Measurements from ENCODE around the gene JAK1.

Gene JAK1

GRCh38 chr1:64838486-64838885, 127.9 kb downstream of the JAK1 start:
- in situ Hi-C loops (cut with MboI; ENCODE audit: low sequenced_read_pairs, unreplicated experiment): no loop called here
- DNase-seq (ENCODE audit: low spot score): no peak
- TF ChIP-seq CTCF (IDR thresholded peaks at IDR 0.05; ENCODE audit: borderline replicate concordance, control extremely low read depth, extremely low read depth, insufficient read depth, missing control alignments): no peak

GRCh38 chr1:64836802-64837201, 129.5 kb downstream of the JAK1 start:
- in situ Hi-C loops (cut with MboI; ENCODE audit: low sequenced_read_pairs, unreplicated experiment): no loop called here
- TF ChIP-seq CTCF (IDR thresholded peaks at IDR 0.05; ENCODE audit: borderline replicate concordance, control extremely low read depth, extremely low read depth, insufficient read depth, missing control alignments): no peak
- DNase-seq (ENCODE audit: low spot score): no peak

GRCh38 chr1:64834734-64835133, 131.6 kb downstream of the JAK1 start:
- TF ChIP-seq CTCF (IDR thresholded peaks at IDR 0.05; ENCODE audit: borderline replicate concordance, control extremely low read depth, extremely low read depth, insufficient read depth, missing control alignments): no peak
- in situ Hi-C loops (cut with MboI; ENCODE audit: low sequenced_read_pairs, unreplicated experiment): no loop called here
- DNase-seq (ENCODE audit: low spot score): no peak

GRCh38 chr1:64830030-64830651, 136.2 kb downstream of the JAK1 start:
- DNase-seq (ENCODE audit: low spot score): no peak
- in situ Hi-C loops (cut with MboI; ENCODE audit: low sequenced_read_pairs, unreplicated experiment): no loop called here
- TF ChIP-seq CTCF (IDR thresholded peaks at IDR 0.05; ENCODE audit: borderline replicate concordance, control extremely low read depth, extremely low read depth, insufficient read depth, missing control alignments): no peak

- no peak for DNase-seq (ENCODE audit: low spot score)
- in situ Hi-C loops (cut with MboI; ENCODE audit: low sequenced_read_pairs, unreplicated experiment): no loop called here
- TF ChIP-seq CTCF (IDR thresholded peaks at IDR 0.05; ENCODE audit: borderline replicate concordance, control extremely low read depth, extremely low read depth, insufficient read depth, missing control alignments): no peak
Measured at GRCh38 chr1:64829411-64830029, 136.8 kb downstream of the JAK1 start.

- TF ChIP-seq CTCF (IDR thresholded peaks at IDR 0.05; ENCODE audit: borderline replicate concordance, control extremely low read depth, extremely low read depth, insufficient read depth, missing control alignments): no peak
- peak; percentile 19 for DNase-seq (ENCODE audit: low spot score)
- in situ Hi-C loops (cut with MboI; ENCODE audit: low sequenced_read_pairs, unreplicated experiment): no loop called here
Measured at GRCh38 chr1:64828829-64829228, 137.5 kb downstream of the JAK1 start.

Data from GM13976 (cell line).